ENCODE measurements around the gene LTBP4.

- TF ChIP-seq POLR2A (IDR thresholded peaks at IDR 0.05) = no peak
- no peak for TF ChIP-seq CTCF (IDR thresholded peaks at IDR 0.05 in 8 of 11, conservative IDR thresholded peaks at IDR 0.05 in 3 of 11)
Measured at GRCh38 chr19:40571831-40572495, 29.2 kb upstream of the LTBP4 start.

Data from spleen (tissue), 7 donors.